DND-41 (cell line): ENCODE results near the gene CRYBG1.

ENCODE experiments used
- EZH2 ChIP-seq: IDR thresholded peaks from 3 replicates; pipeline ENCODE4 v1.6.1; 2012; ENCODE audit warnings: borderline replicate concordance, low read depth, mild to moderate bottlenecking, moderate library complexity, low read length, inconsistent platforms; ENCODE audit not compliant: severe bottlenecking
- TF ChIP-seq, protein P1 (sequence below): IDR thresholded peaks from 2 replicates; pipeline ENCODE4 v1.5.1; 2012; ENCODE audit warnings: borderline replicate concordance, low read length, moderate library complexity, mild to moderate bottlenecking; ENCODE audit not compliant: poor library complexity, severe bottlenecking; ENCODE audit errors: extremely low read depth

DNA sequence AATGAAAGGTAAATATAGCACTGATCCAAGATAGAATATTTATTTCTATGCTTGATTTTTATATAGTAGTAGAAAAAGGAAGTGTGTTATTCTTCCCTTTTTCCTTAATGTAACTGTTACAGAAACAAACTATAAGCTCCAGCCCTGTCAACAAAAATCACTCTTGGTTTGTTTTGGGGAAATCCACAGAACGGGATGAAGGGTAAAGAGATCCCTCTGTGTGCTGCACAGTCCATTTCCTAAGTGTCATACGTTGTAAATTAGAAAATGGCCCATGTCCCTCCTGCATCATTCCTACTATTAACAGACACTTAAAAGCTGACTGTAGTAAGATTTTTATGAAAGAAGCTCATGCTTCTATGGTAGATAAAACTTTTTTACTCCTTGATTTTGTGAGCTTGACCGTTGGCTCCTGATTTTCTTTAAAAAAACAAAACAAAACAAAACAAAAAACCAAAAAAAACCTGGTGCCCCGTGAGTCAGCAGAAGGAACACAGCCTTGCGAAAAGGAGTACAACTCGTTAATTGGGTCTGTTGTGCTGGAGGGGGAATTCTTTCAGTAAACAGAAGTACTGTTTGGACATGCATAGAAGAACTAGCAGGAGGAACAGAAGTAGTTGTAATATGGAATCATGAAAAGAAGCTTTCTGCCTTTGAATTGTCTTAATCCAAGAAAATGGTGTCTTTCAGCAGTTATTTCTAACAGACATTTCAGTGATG is 201.3 kb downstream of the CRYBG1 start:
- TF ChIP-seq EZH2: no peak
- TF ChIP-seq, protein P1, sequence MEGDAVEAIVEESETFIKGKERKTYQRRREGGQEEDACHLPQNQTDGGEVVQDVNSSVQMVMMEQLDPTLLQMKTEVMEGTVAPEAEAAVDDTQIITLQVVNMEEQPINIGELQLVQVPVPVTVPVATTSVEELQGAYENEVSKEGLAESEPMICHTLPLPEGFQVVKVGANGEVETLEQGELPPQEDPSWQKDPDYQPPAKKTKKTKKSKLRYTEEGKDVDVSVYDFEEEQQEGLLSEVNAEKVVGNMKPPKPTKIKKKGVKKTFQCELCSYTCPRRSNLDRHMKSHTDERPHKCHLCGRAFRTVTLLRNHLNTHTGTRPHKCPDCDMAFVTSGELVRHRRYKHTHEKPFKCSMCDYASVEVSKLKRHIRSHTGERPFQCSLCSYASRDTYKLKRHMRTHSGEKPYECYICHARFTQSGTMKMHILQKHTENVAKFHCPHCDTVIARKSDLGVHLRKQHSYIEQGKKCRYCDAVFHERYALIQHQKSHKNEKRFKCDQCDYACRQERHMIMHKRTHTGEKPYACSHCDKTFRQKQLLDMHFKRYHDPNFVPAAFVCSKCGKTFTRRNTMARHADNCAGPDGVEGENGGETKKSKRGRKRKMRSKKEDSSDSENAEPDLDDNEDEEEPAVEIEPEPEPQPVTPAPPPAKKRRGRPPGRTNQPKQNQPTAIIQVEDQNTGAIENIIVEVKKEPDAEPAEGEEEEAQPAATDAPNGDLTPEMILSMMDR: no peak
